ENCODE results near the gene RANBP3L. TPM values are rescaled to one million over a fixed set of nuclear protein-coding genes. Genes with fewer than 3 reads are reported as not detected.
"Not testable (repeated sequence)": the region's sequence is repeated elsewhere in the genome, so short reads cannot be mapped to it uniquely, and the experiment has no call there.

The RANBP3L gene
- total RNA-seq, 3 donors from 2014 or later, result 0.29 to 2.8 TPM; not detected in 1

DNA sequence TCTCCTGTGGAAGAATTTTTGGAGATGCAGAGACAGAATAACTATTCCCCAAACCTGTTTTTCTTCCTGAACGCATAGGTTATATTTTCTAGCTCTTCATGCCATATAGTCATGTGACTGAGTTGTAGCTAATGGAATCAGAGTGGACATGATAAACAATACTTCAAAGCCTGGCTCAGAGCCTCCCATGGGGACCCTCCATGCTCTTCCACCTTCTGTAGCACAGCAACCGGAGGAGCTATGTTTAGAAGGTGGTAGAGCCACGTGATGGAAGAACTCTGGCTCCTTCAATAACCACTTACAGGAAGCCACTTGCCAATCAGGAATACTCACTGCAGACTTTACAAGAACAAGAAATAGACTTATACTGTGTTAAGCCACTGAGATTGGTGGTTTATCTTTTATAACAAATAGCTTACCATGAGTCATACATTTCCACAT is 99.2 kb downstream of the RANBP3L start:
- H3K4me3 ChIP-seq, result no peak overlapping the region
- H3K9me3 ChIP-seq, result no peaks in the 10 kb centered on the region
- no peak for DNase-seq
- intact Hi-C loops (cut with DNase I, micrococcal nuclease), result no loop called here
- ATAC-seq, result no peak
- H3K36me3 ChIP-seq (ENCODE audit: low read depth), result no peaks in the 10 kb centered on the region
- TF ChIP-seq, protein P1, sequence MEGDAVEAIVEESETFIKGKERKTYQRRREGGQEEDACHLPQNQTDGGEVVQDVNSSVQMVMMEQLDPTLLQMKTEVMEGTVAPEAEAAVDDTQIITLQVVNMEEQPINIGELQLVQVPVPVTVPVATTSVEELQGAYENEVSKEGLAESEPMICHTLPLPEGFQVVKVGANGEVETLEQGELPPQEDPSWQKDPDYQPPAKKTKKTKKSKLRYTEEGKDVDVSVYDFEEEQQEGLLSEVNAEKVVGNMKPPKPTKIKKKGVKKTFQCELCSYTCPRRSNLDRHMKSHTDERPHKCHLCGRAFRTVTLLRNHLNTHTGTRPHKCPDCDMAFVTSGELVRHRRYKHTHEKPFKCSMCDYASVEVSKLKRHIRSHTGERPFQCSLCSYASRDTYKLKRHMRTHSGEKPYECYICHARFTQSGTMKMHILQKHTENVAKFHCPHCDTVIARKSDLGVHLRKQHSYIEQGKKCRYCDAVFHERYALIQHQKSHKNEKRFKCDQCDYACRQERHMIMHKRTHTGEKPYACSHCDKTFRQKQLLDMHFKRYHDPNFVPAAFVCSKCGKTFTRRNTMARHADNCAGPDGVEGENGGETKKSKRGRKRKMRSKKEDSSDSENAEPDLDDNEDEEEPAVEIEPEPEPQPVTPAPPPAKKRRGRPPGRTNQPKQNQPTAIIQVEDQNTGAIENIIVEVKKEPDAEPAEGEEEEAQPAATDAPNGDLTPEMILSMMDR (IDR thresholded peaks at IDR 0.05), result no peak
- no peaks in the 10 kb centered on the region for H3K4me1 ChIP-seq (ENCODE audit: low read depth)

DNA sequence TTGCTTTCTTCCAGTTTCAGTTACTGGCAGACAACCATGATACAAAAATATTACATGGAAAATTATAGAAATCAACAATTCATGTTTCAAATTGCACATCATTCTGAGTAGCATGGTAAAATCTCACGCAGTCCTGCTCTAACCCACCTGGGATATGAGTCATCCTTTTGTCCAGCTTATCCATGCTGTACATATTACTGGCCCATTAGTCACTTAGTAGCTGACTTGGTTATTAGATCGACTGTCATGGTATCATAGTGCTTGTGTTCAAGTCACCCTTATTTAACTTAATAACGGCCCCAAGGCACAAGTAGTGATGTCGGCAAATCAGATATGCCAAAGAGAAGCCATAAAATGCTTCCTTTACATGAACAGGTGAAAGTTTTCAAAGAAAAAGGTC is 101.2 kb downstream of the RANBP3L start:
- Histone ChIP-seq H3K9me3 (no peaks in the 10 kb centered on the region), H3K36me3 (ENCODE audit: low read depth) (no peaks in the 10 kb centered on the region), H3K4me1 (ENCODE audit: low read depth) (no peaks in the 10 kb centered on the region), H3K4me3 (no peak overlapping the region)
- TF ChIP-seq, protein P1 (IDR thresholded peaks at IDR 0.05), result no peak
- intact Hi-C loops (cut with DNase I, micrococcal nuclease), result no loop called here
- no peak for DNase-seq
- ATAC-seq, result no peak

DNA sequence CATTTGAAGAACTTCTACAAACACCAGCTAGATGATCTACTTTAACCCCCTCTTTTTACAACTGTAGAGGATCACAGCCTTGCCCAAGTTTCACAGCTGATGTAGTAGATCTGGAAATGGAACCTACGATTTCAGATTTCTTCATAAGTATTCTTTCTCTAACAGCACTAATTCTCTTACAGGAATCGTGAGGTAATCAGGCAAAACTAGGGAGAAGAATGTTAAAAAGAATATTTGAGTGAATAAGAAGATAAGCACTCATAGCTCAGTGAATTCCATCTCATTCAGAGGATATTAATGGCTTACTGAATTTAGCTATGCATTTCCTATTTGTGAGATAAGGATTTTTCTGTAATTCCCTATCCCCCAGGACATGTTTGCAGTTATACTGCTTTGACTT is 102.1 kb downstream of the RANBP3L start:
- H3K9me3 ChIP-seq, result no peaks in the 10 kb centered on the region
- TF ChIP-seq, protein P1 (IDR thresholded peaks at IDR 0.05), result no peak
- no peaks in the 10 kb centered on the region for H3K4me1 ChIP-seq (ENCODE audit: low read depth)
- ATAC-seq (no peak), DNase-seq (no peak)
- intact Hi-C loops (cut with DNase I, micrococcal nuclease), result no loop called here
- no peaks in the 10 kb centered on the region for H3K36me3 ChIP-seq (ENCODE audit: low read depth)
- H3K4me3 ChIP-seq, result no peak overlapping the region

DNA sequence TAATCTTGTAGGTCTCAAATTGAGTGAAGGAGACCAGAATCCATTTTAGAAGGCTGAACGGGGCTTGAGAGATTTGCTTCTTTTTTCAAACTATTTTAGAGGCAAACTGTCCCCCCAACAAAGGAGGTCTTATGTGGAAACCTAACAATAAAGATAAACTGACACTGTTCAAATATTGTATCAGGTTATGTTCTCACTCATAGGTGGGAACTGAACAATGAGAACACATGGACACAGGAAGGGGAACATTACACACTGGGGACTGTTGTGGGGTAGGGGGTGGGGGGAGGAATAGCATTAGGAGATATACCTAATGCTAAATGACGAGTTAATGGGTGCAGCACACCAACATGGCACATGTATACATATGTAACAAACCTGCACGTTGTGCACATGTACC is 102.9 kb downstream of the RANBP3L start:
- intact Hi-C loops (cut with DNase I, micrococcal nuclease); H3K4me3 ChIP-seq; DNase-seq; H3K4me1 ChIP-seq (ENCODE audit: low read depth); H3K36me3 ChIP-seq (ENCODE audit: low read depth); H3K9me3 ChIP-seq; ATAC-seq: not testable (repeated sequence)

Other genes with a start within 250 kb of the RANBP3L start
- gene UGT3A2, start 235.0 kb downstream of the RANBP3L start, total RNA-seq, result under 1 TPM in 1 of 3 donors, not detected in 2; 0.47 TPM
- gene LMBRD2, start 150.0 kb downstream of the RANBP3L start, total RNA-seq, result 10 to 100 TPM; 14.8 to 18.0 (median 16.7) TPM
- 10 to 100 TPM; 11.6 to 24.2 (median 16.5) TPM for gene SKP2, start 149.8 kb downstream of the RANBP3L start, total RNA-seq
- 10 to 100 TPM; 24.3 to 50.3 (median 24.8) TPM for gene NADK2, start 60.0 kb downstream of the RANBP3L start, total RNA-seq

Measured in mucosa of descending colon (tissue), 3 donors.